Measurements from ENCODE around the gene DNAH7. TPM values are rescaled to one million over a fixed set of nuclear protein-coding genes. Genes with fewer than 3 reads are reported as not detected.
A peak's percentile ranks its signal among the peaks of the same experiment; 100 is the strongest.

Gene DNAH7
- total RNA-seq, 1 donor from 2014 or later, result 0.21 TPM

GRCh38 chr2:196066291-196067087 is 2.1 kb downstream of the DNAH7 start:
- no peaks in the 10 kb centered on the region for H3K9me3 ChIP-seq
- no peak overlapping the region for H3K27ac ChIP-seq
- H3K27me3 ChIP-seq, result no peaks in the 10 kb centered on the region
- intact Hi-C loops (cut with DNase I), result loop anchor here (5.0 kb wide), 3 partner anchors 489 to 571 kb away; partner anchors contain the start of gene CCDC150
- TF ChIP-seq CTCF (IDR thresholded peaks at IDR 0.05), result peak in 2 of 3 experiments; percentile 42 to 69
- peak overlapping the region in 1 of 2 donors; percentile 27 for H3K4me3 ChIP-seq
- DNase-seq (ENCODE audit: low spot score in 2 of 2), result no peak
- peaks cover 2 to 3% of the 10 kb centered on the region in 2 donors for H3K4me1 ChIP-seq
- H3K36me3 ChIP-seq, result no peaks in the 10 kb centered on the region

GRCh38 chr2:196063773-196064172 is 4.9 kb downstream of the DNAH7 start:
- no peaks in the 10 kb centered on the region for H3K36me3 ChIP-seq
- H3K27ac ChIP-seq, result no peak overlapping the region
- no peaks in the 10 kb centered on the region for H3K9me3 ChIP-seq
- H3K4me1 ChIP-seq, result peaks cover 0 to 2% of the 10 kb centered on the region in 2 donors
- intact Hi-C loops (cut with DNase I), result no loop called here
- TF ChIP-seq CTCF (IDR thresholded peaks at IDR 0.05), result no peak
- H3K27me3 ChIP-seq, result no peaks in the 10 kb centered on the region
- DNase-seq (ENCODE audit: low spot score in 2 of 2), result no peak
- no peak overlapping the region for H3K4me3 ChIP-seq

GRCh38 chr2:196059491-196059960 is 9.1 kb downstream of the DNAH7 start:
- Histone ChIP-seq H3K9me3 (no peaks in the 10 kb centered on the region), H3K4me1 (no peaks in the 10 kb centered on the region), H3K4me3 (no peak overlapping the region), H3K27me3 (no peaks in the 10 kb centered on the region), H3K27ac (no peak overlapping the region), H3K36me3 (no peaks in the 10 kb centered on the region)
- no peak for DNase-seq (ENCODE audit: low spot score in 2 of 2)
- no peak for TF ChIP-seq CTCF (IDR thresholded peaks at IDR 0.05)
- intact Hi-C loops (cut with DNase I), result no loop called here

GRCh38 chr2:196054631-196055030 is 14.0 kb downstream of the DNAH7 start:
- Histone ChIP-seq H3K4me1 (no peaks in the 10 kb centered on the region), H3K4me3 (no peak overlapping the region), H3K27me3 (no peaks in the 10 kb centered on the region), H3K36me3 (no peaks in the 10 kb centered on the region), H3K9me3 (no peaks in the 10 kb centered on the region), H3K27ac (no peak overlapping the region)
- DNase-seq (ENCODE audit: low spot score in 2 of 2), result no peak
- TF ChIP-seq CTCF (IDR thresholded peaks at IDR 0.05), result no peak
- intact Hi-C loops (cut with DNase I), result no loop called here

- H3K4me3 ChIP-seq, result no peak overlapping the region
- no peak for DNase-seq (ENCODE audit: low spot score in 2 of 2)
- no peak for TF ChIP-seq CTCF (IDR thresholded peaks at IDR 0.05)
- no peaks in the 10 kb centered on the region for H3K9me3 ChIP-seq
- H3K27ac ChIP-seq, result no peak overlapping the region
- no peaks in the 10 kb centered on the region for H3K36me3 ChIP-seq
- intact Hi-C loops (cut with DNase I), result no loop called here
- H3K27me3 ChIP-seq, result no peaks in the 10 kb centered on the region
- no peaks in the 10 kb centered on the region for H3K4me1 ChIP-seq
Measured at GRCh38 chr2:196046123-196046917, 22.3 kb downstream of the DNAH7 start.

All from ascending aorta (tissue), 2 donors.